Measurements from ENCODE around the gene PRKCH.

Gene PRKCH

DNA sequence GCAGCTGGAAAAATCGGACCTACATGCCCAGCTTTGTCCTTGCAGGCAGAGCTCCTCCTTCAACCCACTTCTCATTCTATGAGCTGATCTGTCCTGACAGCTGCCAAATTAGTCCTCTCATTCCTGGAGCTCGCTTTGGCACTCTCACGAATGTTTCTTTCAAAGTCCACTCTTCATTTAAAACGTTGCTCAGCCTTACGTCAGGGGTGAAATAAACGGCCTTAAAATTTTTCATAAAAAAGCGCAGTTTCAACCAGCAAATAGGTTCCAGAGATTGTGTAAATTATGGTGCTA lies 253.1 kb downstream of the PRKCH start:
- DNase-seq, result no peak

DNA sequence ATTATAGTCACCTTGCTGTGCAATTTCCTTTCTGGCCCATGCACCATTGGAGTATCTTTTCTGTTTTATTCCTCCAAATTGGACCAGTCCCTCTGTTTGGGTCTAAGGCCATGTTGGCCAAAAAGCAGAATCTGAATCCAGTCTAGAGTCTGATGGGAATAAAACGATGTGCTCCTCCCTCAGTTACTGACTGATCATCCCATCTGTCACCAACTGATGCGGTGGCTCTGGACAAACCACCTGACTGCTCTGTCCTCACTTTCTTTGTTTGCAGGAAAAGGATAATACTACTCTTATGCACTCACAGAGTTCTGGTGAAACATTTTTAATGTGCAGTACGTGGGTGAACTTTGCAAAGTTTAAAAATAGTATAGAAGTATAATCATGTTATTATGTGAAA lies 253.7 kb downstream of the PRKCH start:
- no peak for DNase-seq

DNA sequence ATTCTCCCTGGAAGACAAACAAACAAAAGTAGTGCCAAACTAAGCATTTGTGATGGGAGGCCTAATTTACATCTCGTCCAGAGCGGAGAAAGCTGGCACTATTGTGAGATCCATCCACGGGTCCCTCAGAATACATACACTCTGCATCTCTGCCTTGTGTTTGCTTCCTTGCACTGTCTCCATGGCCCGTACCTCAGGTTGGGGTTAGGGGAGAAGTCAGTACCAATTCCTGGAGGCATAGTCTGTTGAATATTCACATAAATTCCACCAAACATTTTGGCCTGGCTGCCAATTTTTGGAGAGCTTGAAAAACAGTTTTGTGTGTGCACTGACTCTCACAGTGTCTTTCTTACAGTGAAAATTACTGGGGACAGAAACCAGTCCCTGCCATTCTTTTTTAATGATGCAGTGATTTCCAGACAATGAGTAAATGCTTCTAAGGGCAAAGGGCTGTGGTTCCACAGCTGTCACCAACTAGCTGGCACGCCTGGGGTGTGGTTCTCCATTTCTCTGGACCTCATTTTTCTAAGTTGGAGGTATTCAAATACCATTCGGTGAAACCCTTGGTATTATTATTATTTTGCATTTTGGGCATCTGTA lies 254.3 kb downstream of the PRKCH start:
- DNase-seq, result no peak

DNA sequence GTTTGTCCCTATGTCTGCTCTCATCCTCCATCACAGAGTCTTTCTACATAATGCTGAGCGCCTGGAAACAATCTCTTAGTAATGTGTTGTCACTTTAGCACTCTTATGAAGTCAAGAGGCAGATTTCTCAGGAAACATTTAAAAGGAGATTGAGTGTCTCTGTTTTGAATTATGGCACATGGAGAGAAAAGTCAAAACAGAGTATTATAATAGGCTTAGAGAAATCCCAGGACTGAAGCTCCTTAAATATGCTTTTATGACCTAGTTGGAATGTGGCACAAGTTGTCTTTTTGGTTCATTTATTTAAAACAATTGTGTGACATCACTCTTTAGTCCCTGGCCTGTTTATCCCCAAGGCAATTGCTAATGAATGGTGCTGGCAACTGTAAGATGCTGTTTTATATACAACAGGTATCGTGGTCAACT lies 256.1 kb downstream of the PRKCH start:
- DNase-seq, result no peak

DNA sequence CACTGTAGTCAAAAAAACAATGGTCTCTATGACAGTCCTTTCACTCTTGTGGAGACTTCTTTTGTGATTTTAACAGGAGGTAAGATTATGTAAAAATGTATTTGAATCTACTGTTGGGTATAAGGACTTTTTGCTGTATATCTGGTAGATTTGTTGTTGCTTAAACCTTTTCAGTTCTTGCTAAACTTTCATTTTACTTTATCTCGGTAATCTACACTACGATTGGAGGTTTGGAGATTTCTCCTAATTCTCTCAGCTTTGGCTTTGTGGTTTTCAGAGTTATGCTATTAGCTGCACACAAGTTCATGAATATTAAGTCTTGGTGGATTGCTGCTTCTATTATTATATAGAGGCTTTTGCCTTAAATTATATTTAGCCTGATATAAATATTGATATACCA lies 257.4 kb downstream of the PRKCH start:
- DNase-seq, result no peak

DNA sequence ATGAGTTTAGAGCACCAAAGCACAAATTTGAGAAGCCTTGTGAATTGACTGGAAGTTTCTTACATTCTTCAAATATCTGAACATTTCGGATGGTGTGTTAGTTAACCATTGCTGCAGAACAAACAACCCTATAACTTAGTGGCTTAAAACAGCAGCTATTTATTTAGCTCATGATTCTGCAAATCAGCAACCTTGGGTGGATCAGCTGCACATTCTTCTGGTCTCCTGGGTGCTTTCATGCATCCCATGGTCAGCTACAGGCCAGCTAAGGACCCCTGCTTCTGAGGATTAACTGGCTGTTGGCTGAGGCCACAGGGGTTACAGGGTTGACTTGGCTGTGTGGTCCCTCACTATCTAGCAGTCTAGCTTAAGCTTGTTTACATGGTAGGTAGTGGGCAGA lies 260.0 kb downstream of the PRKCH start:
- no peak for DNase-seq

DNA sequence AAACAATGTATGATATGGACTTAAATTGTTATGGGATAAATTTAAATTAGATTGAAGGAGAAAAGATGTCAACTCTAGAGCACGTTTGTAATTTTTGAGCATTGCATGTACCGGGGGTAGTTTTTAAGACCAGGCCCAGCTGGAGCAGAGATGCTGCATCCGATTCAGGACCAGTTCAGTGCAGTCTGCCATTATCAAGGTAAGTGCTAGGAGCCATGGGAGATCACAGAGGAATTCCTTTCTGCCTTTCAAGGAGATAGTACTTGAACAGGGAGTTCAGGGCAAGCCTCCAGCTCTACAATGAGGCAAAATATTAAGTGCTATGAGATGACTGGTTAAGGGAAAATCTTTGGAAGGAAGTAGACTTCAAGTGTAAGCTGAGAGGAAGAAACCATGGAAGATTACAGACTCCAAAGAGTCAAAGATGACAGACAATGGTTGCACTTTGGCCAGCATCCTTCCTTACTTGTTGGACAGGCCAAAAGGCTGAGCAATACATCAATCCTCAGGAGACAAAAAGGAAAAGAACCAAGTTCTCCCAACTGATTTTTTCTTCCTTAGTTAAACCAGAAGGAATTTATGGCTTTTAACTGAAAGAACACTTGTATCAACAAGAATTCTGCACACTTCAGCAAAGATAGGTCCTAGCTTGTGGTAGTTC lies 260.7 kb downstream of the PRKCH start:
- DNase-seq, result no peak

DNA sequence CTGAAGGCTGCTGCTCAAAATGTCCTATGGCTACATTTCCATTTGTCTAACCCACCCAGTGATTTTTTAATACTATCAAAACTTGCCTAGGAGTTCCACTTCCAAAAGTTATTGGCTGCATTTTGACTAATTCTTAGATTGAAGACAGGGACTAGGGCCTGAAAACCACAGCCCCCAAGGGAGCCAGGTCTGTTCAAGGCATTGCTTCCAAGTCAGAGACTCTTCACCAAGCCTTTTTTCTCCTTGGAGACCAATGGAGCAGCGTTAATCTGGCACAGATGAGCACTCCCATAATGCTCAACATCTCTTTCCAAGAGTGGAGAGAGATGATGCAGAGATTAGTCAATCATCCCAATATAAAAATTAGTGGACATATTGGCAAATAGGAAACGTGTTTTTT lies 261.4 kb downstream of the PRKCH start:
- DNase-seq, result no peak

DNA sequence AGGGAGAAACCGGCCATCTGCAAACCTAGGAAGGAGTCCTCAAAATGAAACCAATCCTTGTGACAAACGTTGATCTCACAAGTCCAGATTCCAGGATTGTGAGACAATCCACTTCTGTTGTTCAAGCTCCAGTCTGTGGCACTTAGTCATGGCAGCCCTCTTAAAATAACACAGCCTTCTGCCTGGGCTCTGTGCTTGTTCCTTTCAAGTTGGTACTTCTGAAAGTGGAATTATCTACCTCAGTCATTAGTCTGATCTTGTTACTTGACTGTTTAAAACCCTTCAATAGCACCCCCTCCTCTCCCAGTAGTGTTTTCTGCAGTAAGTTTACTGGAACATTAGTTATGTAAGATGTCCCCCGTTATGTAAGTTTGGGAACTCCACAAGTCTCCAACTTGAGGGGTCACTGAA lies 263.0 kb downstream of the PRKCH start:
- DNase-seq, result no peak

DNA sequence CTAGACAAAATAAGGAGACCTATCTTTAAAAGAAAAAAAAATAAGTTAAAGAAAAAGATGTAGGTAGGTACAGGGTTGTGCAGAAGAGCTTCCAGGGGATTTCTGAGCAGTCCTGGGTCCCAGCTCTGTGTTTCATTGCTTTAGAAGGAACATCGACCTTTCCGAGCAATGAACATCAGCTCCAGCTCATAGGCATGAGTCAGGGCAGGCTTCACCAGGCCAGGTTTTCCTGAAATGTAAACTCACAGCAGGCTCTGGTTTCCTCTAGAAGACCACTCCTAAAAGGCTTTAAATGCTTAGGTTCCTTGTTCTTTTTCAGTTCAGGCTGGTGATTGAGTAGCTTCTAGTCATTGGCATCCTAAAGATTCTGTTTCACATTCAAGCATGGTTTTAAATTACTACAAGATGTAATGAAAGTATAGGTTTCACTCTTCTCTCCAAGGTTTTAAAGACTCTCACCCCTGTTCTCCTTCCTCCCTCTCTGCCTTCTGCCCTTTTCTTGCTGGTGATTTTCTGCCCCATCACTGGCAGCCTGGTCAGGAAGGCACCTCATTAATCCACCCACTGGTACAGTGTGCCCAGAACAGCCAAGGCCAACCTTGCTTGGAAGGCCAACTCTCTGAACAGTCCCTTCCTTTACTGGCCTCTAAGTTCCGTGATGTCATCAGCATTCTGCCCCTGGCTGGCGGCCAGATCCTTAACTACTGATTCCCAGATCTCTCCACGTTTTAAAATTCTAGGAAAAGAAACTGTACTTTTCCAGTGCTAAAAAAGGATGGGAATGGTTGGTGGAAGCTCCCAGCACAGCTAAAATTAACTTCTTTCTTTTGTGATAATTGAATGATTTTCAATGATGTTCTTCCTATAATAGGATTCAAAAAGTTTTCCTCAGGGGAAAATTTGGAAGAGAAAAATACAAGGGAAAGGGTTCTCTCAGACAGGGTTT lies 264.5 kb downstream of the PRKCH start:
- DNase-seq, result no peak

DNA sequence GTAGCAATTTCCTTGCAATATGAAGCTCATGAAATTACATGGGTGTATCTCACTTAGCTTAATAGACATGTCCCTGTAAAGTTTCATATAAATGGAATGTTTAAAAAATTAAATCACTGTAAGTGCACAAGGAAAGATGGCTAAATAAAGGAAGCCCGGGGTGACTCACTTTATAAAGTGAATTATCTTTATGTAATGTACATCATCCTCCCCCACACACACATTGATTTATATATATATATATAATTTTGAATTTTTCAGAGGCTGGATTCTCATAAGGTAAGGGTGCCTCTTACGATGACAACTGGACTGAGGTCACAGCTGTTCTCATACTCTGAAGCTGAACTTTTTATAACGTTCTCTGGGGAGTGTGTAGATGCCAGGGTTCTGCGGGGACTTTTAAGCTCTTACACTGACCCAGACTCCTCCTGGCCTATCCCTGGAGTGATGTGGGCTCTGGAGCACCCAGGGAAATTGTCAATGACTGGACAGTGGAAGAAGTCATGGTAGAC lies 265.2 kb downstream of the PRKCH start:
- no peak for DNase-seq

DNA sequence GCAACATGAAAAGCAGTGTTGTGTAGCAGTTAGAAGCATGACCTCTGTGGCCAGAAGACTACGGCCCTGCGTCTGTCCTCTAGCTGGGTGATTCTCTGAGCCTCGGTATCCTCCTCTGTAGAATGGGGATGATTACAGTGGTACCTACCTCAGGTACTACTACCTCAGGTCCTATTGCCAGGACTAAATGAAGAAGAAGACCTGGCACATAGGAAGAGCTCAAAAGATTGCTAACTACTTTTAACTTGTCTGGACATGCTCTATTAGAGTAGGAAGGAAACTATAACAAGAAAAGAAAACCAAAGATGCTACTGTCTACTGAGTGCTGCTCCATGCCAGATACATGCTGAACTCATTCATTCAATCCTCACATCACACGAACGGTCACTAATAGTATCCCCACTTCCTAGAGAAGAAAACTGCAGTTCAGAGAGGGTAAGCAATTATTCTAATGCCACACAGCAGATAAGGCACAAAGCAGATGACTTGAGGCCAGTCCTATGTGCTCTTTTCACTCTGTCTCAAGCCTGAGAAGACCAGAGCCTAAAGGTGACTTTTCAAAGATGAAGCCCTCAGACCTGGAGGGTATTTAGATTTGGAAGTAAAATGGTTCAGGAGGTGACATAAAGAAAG lies 265.8 kb downstream of the PRKCH start:
- DNase-seq, result no peak

DNA sequence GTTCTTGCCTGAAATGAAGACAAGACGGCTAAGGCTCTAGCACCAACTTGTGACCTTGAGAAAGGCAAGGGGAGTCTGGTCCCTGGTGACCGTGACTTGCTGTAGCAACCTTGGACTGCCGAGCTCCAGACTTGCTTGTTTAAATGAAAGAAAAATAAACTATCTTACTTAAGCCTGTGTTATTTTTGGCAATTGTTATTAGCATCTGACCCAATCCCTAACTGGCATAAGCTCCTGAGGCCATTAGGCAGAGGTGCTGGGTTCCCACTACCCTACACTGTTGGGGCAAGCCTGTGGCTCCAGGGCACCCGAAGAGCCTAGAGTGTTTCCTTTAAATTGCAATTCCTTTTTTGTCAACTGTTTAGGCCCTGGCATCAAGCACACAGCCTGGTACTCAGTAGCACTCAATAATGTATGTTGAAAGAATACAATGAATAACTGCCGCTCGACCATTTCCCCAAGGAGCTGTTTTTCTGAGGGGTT lies 267.1 kb downstream of the PRKCH start:
- no peak for DNase-seq

DNA sequence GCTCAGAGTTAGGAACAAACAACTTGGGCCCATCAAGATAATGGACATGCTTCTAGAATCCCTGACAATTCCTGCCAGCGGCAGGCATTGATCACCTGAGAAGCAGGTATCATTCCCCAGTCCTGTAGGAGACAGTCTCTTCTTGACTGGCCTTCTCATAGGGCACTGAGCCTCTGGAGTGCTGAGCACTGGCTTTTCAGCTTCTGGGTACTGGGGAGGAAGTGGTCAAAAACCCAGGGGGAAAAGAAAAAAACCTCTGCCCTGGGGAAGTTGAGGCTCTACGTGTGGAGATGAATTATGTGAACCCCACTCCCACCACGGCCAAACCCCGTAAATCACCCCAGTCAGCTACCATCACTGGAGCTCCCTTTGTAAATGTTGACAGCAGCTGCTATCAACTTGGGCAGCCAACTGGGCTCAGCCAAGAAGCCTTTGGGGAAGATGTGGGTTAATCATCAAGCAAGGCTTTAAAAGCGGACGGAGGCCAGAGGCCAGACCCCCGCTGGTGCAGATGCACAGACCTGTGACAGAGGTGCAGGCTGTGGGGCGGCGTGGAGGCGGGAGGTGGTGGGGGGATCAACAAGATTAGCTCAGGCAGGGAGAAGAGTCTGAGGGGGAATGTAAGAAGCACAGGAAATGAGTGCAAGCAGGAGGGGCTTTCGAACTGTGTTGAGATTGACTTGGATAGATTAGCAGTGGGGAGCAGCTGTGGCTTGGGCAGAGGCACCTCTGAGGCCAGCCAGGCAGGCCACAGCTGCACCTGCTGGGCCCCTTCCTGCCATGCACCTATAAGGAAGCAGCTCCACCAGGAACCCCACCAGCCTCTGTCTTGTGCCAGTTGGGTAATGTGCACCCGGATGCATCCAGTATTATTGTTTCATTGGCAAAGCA lies 268.6 kb downstream of the PRKCH start:
- DNase-seq, result no peak

DNA sequence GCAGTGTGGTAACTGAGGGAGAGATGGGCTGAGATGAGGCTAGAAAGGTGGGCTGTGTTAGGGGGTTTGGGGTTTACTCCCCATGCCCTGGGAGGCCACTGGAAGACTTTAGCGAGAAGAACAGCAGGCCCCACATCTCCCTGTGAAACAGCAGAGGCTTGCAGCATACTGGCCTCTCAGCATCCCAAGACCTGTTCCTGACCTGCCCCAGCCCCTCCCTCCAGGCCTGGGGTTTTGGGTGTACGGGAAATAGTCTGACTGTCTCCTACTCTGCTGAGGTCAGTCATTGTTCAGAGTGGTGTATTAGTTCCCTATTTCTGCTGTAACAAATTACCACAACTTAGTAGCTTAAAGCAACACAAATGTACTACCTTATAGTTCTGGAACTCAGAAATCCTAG lies 270.5 kb downstream of the PRKCH start:
- no peak for DNase-seq

DNA sequence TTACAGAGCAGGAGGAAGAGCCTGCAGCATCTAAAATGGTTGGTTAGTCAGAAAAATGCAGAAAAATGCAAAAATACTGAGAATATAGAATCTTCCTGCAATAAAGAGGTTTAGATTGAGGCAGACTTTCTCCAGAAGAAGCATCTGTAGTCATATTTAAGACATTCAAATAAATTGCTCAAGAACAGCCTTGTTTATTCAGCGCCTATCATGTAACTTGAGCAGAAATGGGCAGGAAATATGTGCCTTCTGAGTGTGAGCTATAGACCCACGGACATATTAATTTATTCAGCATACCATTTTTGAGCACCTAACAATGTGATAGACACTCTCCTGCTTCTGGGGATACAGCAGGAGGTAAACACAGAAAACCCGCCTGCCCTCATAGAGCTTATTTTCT lies 272.0 kb downstream of the PRKCH start:
- no peak for DNase-seq

DNA sequence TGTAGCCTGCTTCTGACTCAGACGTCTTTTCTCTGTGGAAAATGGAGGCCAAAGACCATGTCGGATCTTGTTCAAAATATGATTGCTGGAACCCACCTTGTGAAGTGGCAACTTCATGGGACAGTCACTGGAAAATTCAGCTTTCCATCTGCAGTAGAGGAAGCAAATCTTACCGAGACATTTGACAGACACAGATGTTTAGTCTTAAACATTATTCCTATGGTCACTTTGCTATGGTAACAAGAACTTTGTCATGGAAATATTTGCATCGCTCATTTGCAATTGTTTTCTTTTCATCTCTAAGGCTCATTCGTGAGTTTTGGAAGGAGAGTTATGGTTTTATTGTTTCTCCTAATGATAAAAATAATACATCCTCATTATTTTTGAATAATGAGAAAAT lies 275.6 kb downstream of the PRKCH start:
- DNase-seq, result no peak

DNA sequence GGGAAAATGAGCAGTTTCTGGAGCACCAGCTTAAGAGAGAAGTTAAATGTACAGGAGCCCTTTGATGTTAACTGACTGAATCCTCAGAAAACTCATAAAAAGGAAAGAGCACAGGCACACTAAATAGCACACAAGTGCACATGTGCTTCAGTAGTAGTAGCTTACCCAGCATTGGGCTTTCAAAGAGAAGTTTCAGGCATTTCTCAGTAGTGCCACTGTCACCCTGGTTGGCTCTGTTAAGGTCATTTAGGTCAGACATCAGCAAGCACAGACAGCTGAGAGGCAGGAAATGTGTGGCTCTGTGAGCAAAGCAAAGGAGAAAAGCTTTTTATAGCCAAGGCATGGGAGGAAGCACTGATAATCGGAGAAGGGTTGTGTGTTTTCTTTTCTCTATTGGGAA lies 277.6 kb downstream of the PRKCH start:
- DNase-seq, result no peak

DNA sequence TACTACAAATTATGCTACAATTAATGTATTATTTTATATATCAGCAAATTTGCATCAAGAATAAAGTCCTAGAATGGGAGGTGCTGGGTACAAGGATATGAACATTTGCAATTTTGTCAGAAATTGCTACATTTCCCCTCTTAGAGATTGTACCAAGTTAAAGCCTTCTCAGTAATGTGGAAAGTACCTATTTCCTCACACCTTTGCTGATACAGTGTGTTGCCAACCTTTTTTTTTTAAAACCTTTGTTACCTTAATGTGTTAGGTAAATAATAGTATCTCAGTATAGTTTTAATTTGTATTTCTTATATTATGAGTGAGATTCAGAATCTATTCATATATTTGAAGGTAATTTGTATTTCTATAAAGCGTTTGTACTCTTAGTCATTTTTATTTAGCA lies 278.6 kb downstream of the PRKCH start:
- DNase-seq, result no peak

All from stimulated activated naive CD4-positive, alpha-beta T cell treated with Interleukin-2 at 50 U/mL for 16 hours (primary cell).